ENCODE data around the gene NUP210L.
"Not testable (repeated sequence)": the region's sequence is repeated elsewhere in the genome, so short reads cannot be mapped to it uniquely, and the experiment has no call there.

The NUP210L gene

DNA sequence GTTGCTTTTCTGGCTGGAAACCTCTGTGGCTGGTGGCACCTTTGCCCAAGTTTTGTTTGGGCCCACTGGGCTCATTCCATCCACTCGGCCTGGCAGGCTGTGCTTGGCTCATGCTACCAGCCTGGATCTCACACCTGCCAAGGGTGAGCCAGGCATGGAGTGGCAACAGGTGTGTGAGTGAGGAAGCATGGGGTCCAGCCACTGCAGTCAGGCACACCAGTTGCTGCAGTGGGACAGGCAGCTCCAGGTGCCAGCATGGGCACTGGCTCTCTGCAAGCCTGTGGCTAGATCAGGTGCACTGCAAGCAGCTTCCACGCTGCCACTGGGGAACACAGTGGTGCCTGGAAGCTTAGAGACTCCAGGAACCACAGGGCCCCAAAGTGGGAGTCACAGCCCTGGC is 57.0 kb downstream of the NUP210L start:
- no peak for TF ChIP-seq POLR2A (IDR thresholded peaks at IDR 0.05; ENCODE audit: low read depth, low read length)
- no peak for DNase-seq (ENCODE audit: insufficient read length, low spot score)
- FAIRE-seq, result no peak

DNA sequence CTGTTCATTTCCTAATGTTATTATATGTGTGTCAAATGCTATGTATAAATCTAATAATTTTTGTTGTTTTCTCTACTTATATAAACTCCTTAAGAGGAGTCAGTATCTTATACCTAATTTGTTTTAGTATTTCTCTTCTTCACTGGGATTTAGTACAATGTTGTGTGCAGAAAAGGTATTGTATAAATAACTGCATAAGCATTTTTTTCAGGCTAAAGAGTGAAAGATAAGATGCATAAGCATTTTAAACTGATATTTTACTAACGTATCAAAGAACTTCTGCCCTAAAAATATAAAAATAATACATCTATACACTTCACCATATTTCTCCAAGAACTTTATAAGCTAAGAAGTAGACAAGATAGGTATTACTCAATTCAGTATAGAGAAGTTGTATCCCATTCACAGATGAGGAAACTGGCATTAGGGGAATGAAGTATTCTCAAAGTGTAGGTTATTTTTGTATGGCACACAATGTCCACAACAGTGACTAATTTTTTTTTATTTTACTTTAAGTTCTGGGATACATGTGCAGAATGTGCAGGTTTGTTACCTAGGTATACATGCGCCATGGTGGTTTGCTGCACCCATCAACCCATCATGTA is 59.3 kb downstream of the NUP210L start:
- DNase-seq (ENCODE audit: insufficient read length, low spot score), result no peak
- FAIRE-seq, result no peak
- TF ChIP-seq POLR2A (IDR thresholded peaks at IDR 0.05; ENCODE audit: low read depth, low read length), result no peak

DNA sequence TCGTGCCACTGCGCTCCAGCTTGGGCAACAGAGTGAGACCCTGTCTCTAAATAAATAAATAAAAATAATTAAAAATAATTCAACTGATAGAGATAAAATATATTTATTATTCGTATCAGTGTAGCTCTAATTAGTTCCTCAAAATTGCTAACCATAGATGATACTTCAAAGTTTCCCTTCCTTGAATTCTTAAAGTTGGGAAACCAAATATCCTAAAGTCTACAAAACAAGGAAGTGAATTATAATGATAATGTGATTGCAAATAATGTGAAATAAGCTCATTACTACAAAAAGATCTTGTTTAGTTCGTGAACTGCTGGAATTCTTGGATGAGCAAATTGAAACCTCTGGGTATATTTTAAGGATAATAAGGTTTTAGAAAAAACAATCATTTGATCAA is 60.5 kb downstream of the NUP210L start:
- DNase-seq (ENCODE audit: insufficient read length, low spot score) (no peak), FAIRE-seq (no peak)
- TF ChIP-seq POLR2A (IDR thresholded peaks at IDR 0.05; ENCODE audit: low read depth, low read length), result no peak

DNA sequence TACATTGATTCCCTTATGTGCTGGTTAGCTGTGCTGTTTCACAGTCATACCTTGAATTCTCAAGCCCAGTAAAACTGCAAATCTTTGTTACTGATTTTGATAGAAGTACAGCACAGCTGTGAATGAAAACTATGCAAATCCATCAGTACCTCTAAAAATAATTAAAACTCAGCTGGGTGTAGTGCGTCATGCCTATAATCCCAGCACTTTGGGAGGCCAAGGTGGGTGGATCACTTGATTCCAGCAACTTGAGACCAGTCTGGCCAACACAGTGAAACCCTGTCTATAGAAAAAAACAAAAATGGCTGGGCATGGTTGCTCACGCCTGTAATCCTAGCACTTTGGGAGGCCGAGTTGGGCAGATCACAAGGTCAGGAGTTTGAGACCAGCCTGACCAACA is 61.2 kb downstream of the NUP210L start:
- FAIRE-seq (no peak), DNase-seq (ENCODE audit: insufficient read length, low spot score) (no peak)
- TF ChIP-seq POLR2A (IDR thresholded peaks at IDR 0.05; ENCODE audit: low read depth, low read length), result no peak

DNA sequence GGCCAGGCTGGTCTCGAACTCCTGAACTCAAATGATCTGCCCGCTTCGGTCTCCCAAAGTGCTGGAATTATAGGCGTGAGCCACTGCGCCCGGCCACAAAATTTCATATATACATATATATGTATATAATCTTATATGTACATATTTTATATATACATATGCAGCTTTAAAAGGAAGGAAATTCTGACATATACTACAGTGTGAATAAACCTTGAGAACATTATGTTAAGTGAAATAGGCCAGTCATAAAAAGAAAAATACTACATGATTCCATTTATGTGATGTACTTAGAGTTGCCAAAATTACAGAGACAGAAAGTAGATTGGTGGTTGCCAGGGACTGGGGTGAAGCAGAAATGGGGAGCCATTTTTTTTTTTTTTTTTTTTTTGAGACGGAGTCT is 63.2 kb downstream of the NUP210L start:
- no peak for TF ChIP-seq POLR2A (IDR thresholded peaks at IDR 0.05; ENCODE audit: low read depth, low read length)
- no peak for DNase-seq (ENCODE audit: insufficient read length, low spot score)
- FAIRE-seq, result no peak

DNA sequence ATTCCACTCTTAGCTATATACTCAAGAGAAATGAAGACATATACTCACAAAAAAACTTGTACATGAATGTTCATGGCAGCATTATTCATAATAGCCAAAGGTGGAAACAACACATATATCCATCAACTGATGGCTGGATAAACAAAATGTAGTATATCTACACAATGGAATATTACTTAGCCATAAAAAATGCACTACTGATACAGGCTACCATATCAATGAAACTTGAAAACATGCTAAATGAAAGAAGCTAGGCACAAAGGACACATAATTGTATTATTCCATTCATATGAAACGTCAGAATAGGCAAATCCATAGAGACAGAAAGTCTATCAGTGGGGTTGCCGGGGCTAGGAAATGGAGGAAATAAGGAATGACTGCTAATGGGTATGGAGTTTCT is 67.3 kb downstream of the NUP210L start:
- DNase-seq (ENCODE audit: insufficient read length, low spot score), result no peak
- FAIRE-seq, result no peak
- no peak for TF ChIP-seq POLR2A (IDR thresholded peaks at IDR 0.05; ENCODE audit: low read depth, low read length)

DNA sequence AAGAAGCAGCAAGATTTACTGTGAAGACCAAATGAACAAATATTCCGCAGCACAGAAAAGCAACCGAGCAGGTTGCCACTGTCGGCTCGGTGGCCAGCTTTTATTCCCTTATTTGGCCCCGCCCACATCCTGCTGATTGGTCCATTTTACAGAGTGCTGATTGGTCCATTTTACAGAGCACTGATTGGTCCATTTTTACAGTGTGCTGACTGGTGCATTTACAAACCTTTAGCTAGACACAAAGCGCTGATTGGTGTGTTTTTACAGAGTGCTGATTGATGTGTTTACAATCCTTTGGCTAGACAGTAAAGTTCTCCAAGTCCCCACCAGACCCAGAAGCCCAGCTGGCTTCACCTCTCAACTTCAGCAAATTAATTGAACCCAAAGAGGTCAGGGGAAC is 71.8 kb downstream of the NUP210L start:
- DNase-seq (ENCODE audit: insufficient read length, low spot score); FAIRE-seq: not testable (repeated sequence)

DNA sequence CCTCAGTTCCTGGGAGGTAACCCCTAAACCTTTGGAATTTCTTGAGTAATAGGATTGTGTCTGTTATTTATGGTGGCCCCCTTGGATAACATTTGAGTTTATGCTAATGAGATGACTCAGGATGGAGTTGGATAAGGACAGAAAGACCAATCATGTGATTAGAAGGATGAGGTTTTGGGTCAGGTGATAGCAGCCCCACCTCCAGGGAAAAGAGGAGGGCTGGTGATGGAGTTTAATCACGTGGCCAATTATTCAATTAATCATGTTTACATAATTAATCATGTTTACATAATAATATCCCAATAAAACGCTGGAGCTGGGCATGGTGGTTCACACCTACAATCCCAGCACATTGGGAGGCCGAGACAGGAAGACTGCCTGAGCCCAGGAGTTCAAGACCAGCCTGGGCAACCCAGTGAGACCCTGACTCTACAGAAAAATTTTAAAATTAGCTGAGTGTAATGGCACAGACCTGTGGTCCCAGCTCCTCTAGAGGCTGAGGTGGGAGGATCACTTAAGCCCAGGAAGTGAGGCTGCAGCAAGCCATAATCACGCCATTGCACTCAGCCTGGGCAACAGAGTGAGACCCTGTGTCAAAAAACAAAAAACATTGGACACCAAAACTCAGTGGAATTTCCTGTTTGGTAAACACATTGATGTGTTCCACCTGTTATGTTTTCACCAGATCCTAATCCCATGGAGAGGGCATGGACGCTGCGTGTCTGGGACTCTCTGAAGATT is 73.3 kb downstream of the NUP210L start:
- FAIRE-seq (no peak), DNase-seq (ENCODE audit: insufficient read length, low spot score) (no peak)
- no peak for TF ChIP-seq POLR2A (IDR thresholded peaks at IDR 0.05; ENCODE audit: low read depth, low read length)

DNA sequence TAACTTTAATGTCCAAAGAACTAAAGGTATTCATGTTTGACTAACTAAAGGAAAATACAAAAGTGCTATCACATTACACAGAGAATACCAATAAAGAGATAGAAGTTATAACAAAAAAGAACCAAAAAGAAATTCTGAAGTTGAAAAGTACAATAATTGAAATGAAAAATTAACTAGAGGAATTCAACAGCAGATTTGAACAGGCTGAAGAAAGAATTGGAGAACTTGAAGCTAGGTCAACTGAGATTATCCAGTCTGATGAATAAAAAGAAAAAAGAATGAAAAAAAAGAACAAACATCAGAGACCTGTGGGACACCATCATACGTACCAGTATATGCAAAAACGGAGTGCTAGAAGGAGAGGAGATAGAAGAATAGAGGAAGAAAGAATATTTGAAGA is 78.5 kb downstream of the NUP210L start:
- no peak for TF ChIP-seq POLR2A (IDR thresholded peaks at IDR 0.05; ENCODE audit: low read depth, low read length)
- FAIRE-seq (no peak), DNase-seq (ENCODE audit: insufficient read length, low spot score) (no peak)

DNA sequence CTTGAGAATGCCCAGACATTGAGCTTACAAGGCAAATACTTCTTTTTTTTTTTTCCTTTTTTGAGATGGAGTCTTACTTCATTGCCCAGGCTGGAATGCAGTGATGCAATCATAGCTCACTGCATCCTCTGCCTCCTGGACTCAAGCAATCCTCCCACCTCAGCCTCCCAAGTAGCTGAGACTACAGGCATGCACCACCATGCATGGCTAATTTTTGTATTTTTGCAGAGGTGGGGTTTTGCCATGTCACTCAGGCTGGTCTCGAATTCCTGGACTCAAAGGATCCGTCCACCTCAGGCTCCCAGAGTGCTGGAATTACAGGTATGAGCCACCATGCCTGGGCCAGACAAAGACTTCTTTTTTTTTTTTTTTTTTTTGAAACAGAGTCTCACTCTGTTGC is 79.1 kb downstream of the NUP210L start:
- FAIRE-seq, result no peak
- no peak for TF ChIP-seq POLR2A (IDR thresholded peaks at IDR 0.05; ENCODE audit: low read depth, low read length)

DNA sequence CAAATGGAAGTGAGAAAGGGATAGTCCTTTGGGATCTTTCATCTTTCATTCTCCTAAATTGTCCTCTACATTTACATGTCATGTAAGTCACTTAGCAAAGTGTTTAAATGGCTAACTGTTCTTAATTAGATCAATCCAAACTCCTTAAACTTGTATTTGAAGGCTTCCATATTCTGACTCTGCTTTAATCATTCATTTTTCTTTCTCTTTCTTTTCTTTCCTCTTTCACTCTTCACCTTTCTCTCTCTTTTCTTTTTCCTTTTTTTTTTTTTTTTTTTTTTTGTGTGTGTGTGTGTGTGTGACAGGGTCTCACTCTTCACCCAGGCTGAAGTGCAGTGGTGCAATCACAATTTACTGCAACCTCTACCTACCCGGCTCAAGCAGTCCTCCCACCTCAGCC is 92.6 kb downstream of the NUP210L start:
- no peak for FAIRE-seq
- no peak for DNase-seq (ENCODE audit: insufficient read length, low spot score)
- TF ChIP-seq POLR2A (IDR thresholded peaks at IDR 0.05; ENCODE audit: low read depth, low read length), result no peak

More for the DNA sequence above, 79.1 kb downstream of the NUP210L start:
- no peak for DNase-seq (ENCODE audit: insufficient read length, low spot score)

DNA sequence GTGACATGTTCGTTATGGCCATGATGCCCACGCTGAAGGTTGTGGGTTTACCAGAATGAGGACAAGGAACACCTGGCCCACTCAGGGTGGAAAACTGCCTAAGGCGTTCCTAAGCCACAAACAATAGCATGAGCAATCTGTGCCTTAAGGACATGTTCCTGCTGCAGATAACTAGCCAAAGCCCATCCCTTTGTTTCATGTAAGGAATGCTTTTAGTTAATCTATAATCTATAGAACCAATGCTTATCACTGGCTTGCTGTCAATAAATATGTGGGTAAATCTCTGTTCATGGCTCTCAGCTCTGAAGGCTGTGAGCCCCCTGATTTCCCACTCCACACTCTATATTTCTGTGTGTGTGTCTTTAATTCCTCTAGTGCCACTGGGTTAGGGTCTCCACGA is 107.4 kb downstream of the NUP210L start:
- DNase-seq (ENCODE audit: insufficient read length, low spot score); FAIRE-seq: not testable (repeated sequence)

DNA sequence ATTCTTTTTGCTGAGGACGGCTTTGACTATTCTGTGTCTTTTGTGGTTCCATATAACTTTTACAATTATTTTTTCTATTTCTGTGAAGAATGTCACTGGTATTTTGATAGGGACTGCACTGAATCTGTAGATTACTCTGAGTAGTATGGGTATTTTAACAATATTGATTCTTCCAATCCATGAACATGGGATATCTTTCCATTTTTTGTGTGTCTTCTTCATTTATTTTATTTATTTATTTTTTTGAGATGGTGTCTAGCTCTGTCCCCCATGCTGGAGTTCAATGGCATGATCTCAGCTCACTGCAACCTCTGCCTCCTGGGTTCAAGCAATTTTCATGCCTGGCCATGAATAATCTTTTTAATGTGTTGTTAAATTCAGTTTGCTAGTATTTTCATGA is 121.2 kb downstream of the NUP210L start:
- not testable (repeated sequence) for FAIRE-seq

DNA sequence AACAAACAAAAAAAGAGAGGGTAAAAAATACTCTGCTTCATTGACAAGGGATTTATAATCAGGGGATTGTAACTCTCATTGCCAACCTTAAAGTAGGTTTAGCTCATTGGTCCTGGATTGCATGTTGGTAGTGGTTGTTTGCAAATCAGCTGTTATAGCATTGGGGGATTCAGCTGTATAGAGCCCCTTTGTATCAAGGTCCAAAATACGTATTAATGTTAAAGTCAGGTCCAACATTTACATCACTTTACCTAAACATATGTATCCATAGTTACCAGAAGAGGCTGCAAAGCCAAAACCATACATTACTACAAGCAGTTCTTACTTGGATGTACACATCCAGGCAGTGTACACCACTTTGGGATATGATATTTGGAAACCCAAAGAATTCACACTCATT is 134.9 kb downstream of the NUP210L start:
- no peak for FAIRE-seq
- TF ChIP-seq POLR2A (IDR thresholded peaks at IDR 0.05; ENCODE audit: low read depth, low read length), result no peak
- DNase-seq (ENCODE audit: insufficient read length, low spot score), result no peak

More for the DNA sequence above, 121.2 kb downstream of the NUP210L start:
- not testable (repeated sequence) for DNase-seq (ENCODE audit: insufficient read length, low spot score)

DNA sequence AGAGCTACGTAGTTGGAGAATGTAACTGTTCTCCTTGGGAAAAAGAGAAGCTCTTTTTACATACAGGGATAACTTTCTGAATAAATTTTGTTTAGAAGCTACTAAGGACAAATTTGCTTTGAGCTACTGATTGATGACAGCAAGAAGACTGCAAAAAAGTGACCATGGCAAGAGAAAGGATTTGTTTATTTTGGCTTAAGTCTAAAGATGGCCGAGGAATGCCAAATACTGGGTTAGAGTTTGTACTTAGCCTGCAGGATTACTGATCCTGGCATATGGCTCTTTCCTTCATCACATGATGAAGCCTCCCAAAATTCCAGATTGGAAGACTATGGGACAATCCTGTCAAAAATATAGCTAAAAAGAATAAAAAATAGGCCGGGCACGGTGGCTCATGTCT is 135.6 kb downstream of the NUP210L start:
- no peak for DNase-seq (ENCODE audit: insufficient read length, low spot score)
- TF ChIP-seq POLR2A (IDR thresholded peaks at IDR 0.05; ENCODE audit: low read depth, low read length), result no peak

More for the DNA sequence above, 135.6 kb downstream of the NUP210L start:
- no peak for FAIRE-seq

All from H54 (cell line).